ENCODE data around the gene GPI.
"Not testable (repeated sequence)": the region's sequence is repeated elsewhere in the genome, so short reads cannot be mapped to it uniquely, and the experiment has no call there.

Gene GPI

GRCh38 chr19:34364830-34365462, at the start of gene GPI:
Gene GPI (plus strand): TSS chr19:34365196. CDS start chr19:34365267, 71 bp downstream.
- peak; percentile 58 for DNase-seq

- DNase-seq: no peak
Measured at GRCh38 chr19:34316247-34316646, 48.7 kb upstream of the GPI start.

GRCh38 chr19:34316741-34317301, 48.2 kb upstream of the GPI start:
- DNase-seq: no peak

GRCh38 chr19:34317311-34317927, 47.6 kb upstream of the GPI start:
- DNase-seq: no peak

GRCh38 chr19:34319230-34319585, 45.8 kb upstream of the GPI start:
- no peak for DNase-seq

- DNase-seq: no peak
Measured at GRCh38 chr19:34319785-34320184, 45.2 kb upstream of the GPI start.

- no peak for DNase-seq
Measured at GRCh38 chr19:34320277-34320676, 44.7 kb upstream of the GPI start.

- DNase-seq: no peak
Measured at GRCh38 chr19:34321735-34322134, 43.3 kb upstream of the GPI start.

- no peak for DNase-seq
Measured at GRCh38 chr19:34323433-34324204, 41.4 kb upstream of the GPI start.

- DNase-seq: no peak
Measured at GRCh38 chr19:34324320-34324719, 40.7 kb upstream of the GPI start.

GRCh38 chr19:34325181-34325580, 39.8 kb upstream of the GPI start:
- no peak for DNase-seq

- no peak for DNase-seq
Measured at GRCh38 chr19:34325981-34326787, 38.8 kb upstream of the GPI start.

GRCh38 chr19:34327851-34328250, 37.1 kb upstream of the GPI start:
- no peak for DNase-seq

GRCh38 chr19:34328982-34329381, 36.0 kb upstream of the GPI start:
- no peak for DNase-seq

GRCh38 chr19:34330116-34330515, 34.9 kb upstream of the GPI start:
- DNase-seq: no peak

- not testable (repeated sequence) for DNase-seq
Measured at GRCh38 chr19:34330596-34330995, 34.4 kb upstream of the GPI start.

- not testable (repeated sequence) for DNase-seq
Measured at GRCh38 chr19:34331596-34331995, 33.4 kb upstream of the GPI start.

- no peak for DNase-seq
Measured at GRCh38 chr19:34332027-34332760, 32.8 kb upstream of the GPI start.

GRCh38 chr19:34335914-34336313, 29.1 kb upstream of the GPI start:
- no peak for DNase-seq

- DNase-seq: no peak
Measured at GRCh38 chr19:34336781-34337271, 28.2 kb upstream of the GPI start.

GRCh38 chr19:34337739-34338138, 27.3 kb upstream of the GPI start:
- no peak for DNase-seq

All from activated CD4-positive, alpha-beta T cell treated with anti-CD3 and anti-CD28 coated beads for 1 hour (primary cell).